ENCODE data around the gene IL36RN.
"Not testable (repeated sequence)": the region's sequence is repeated elsewhere in the genome, so short reads cannot be mapped to it uniquely, and the experiment has no call there.

IL36RN gene

GRCh38 chr2:113089916-113090315 lies 30.9 kb downstream of the IL36RN start:
- DNase-seq, result peak in 1 of 42 donors; percentile 3
- intact Hi-C loops (cut with DNase I), result no loop called here

GRCh38 chr2:113091231-113091896 lies 32.4 kb downstream of the IL36RN start:
- intact Hi-C loops (cut with DNase I), result no loop called here
- DNase-seq, result no peak

- intact Hi-C loops (cut with DNase I), result no loop called here
- DNase-seq, result no peak
Observed at GRCh38 chr2:113092864-113093612, 34.0 kb downstream of the IL36RN start.

GRCh38 chr2:113093613-113093977 lies 34.6 kb downstream of the IL36RN start:
- DNase-seq, result no peak
- intact Hi-C loops (cut with DNase I), result no loop called here

GRCh38 chr2:113096306-113096705 lies 37.3 kb downstream of the IL36RN start:
- DNase-seq; intact Hi-C loops (cut with DNase I): not testable (repeated sequence)

GRCh38 chr2:113096842-113097618 lies 38.0 kb downstream of the IL36RN start:
- DNase-seq; intact Hi-C loops (cut with DNase I): not testable (repeated sequence)

- no peak for DNase-seq
- intact Hi-C loops (cut with DNase I), result no loop called here
Observed at GRCh38 chr2:113098041-113098440, 39.0 kb downstream of the IL36RN start.

- no peak for DNase-seq
- intact Hi-C loops (cut with DNase I), result no loop called here
Observed at GRCh38 chr2:113098532-113098931, 39.5 kb downstream of the IL36RN start.

GRCh38 chr2:113102133-113102532 lies 43.1 kb downstream of the IL36RN start:
- intact Hi-C loops (cut with DNase I), result no loop called here
- no peak for DNase-seq

GRCh38 chr2:113103277-113103676 lies 44.3 kb downstream of the IL36RN start:
- intact Hi-C loops (cut with DNase I), result no loop called here
- DNase-seq, result no peak

GRCh38 chr2:113104054-113104611 lies 45.1 kb downstream of the IL36RN start:
- intact Hi-C loops (cut with DNase I), result no loop called here
- DNase-seq, result peak in 37 of 42 donors; percentile 8 to 89 (median 46)

- intact Hi-C loops (cut with DNase I), result no loop called here
- no peak for DNase-seq
Observed at GRCh38 chr2:113105047-113105785, 46.2 kb downstream of the IL36RN start.

- DNase-seq, result no peak
- intact Hi-C loops (cut with DNase I), result no loop called here
Observed at GRCh38 chr2:113111121-113111520, 52.1 kb downstream of the IL36RN start.

GRCh38 chr2:113111823-113112287 lies 52.9 kb downstream of the IL36RN start:
- intact Hi-C loops (cut with DNase I), result no loop called here
- peak in 1 of 42 donors; percentile 20 for DNase-seq

GRCh38 chr2:113112441-113112840 lies 53.4 kb downstream of the IL36RN start:
- intact Hi-C loops (cut with DNase I), result no loop called here
- DNase-seq, result no peak

- no peak for DNase-seq
- intact Hi-C loops (cut with DNase I), result no loop called here
Observed at GRCh38 chr2:113112871-113113270, 53.9 kb downstream of the IL36RN start.

- intact Hi-C loops (cut with DNase I), result no loop called here
- DNase-seq, result no peak
Observed at GRCh38 chr2:113113807-113114206, 54.8 kb downstream of the IL36RN start.

All from head of caudate nucleus (tissue), 42 donors.